SIG-M5 (cell line): ENCODE results near the gene TH.
"Not testable (repeated sequence)": the region's sequence is repeated elsewhere in the genome, so short reads cannot be mapped to it uniquely, and the experiment has no call there.

ENCODE experiments used
- DNase-seq: peaks from one replicate; lab custom pipeline; 2025; lab: John Stamatoyannopoulos, UW

The TH gene

GRCh38 chr11:2195756-2196088 lies 24.1 kb upstream of the TH start:
- DNase-seq: no peak

- DNase-seq: no peak
These were observed 23.5 kb upstream of the TH start for GRCh38 chr11:2194877-2195755.

GRCh38 chr11:2193888-2194595 lies 22.4 kb upstream of the TH start:
- not testable (repeated sequence) for DNase-seq

- DNase-seq: no peak
These were observed 21.7 kb upstream of the TH start for GRCh38 chr11:2193099-2193887.

GRCh38 chr11:2192435-2192834 lies 20.8 kb upstream of the TH start:
- DNase-seq: no peak

- DNase-seq: no peak
These were observed 20.3 kb upstream of the TH start for GRCh38 chr11:2191883-2192282.

- DNase-seq: no peak
These were observed 19.2 kb upstream of the TH start for GRCh38 chr11:2190657-2191471.

- DNase-seq: no peak
These were observed 18.5 kb upstream of the TH start for GRCh38 chr11:2189938-2190656.

- no peak for DNase-seq
These were observed 17.1 kb upstream of the TH start for GRCh38 chr11:2188745-2189144.

- no peak for DNase-seq
These were observed 15.7 kb upstream of the TH start for GRCh38 chr11:2187280-2187707.

- DNase-seq: no peak
These were observed 15.2 kb upstream of the TH start for GRCh38 chr11:2186669-2187279.

GRCh38 chr11:2185324-2186085 lies 13.9 kb upstream of the TH start:
- no peak for DNase-seq

- DNase-seq: no peak
These were observed 11.3 kb upstream of the TH start for GRCh38 chr11:2182692-2183474.

GRCh38 chr11:2182075-2182474 lies 10.5 kb upstream of the TH start:
- no peak for DNase-seq

GRCh38 chr11:2180789-2181370 lies 9.3 kb upstream of the TH start:
- DNase-seq: no peak

- no peak for DNase-seq
These were observed 8.7 kb upstream of the TH start for GRCh38 chr11:2180347-2180746.

GRCh38 chr11:2179516-2179915 lies 7.9 kb upstream of the TH start:
- DNase-seq: no peak

GRCh38 chr11:2178906-2179494 lies 7.4 kb upstream of the TH start:
- no peak for DNase-seq
